Loucy (cell line): ENCODE data around the gene EVX2.

ENCODE experiments used
- H2AFZ ChIP-seq: fragments of 200-600 bp; sonication (generic); 2 replicates; pipeline ENCODE4 v1.6.0; 2016; ENCODE audit warnings: antibody characterized with exemption, mild to moderate bottlenecking, low read length, moderate library complexity
- H3F3A ChIP-seq: fragments of 200-600 bp; 2 replicates; pipeline ENCODE4 v1.6.0; 2016; ENCODE audit warnings: antibody characterized with exemption, low read depth, mild to moderate bottlenecking
- H3K27me3 ChIP-seq: fragments of 200-600 bp; sonication (generic); 2 replicates; pipeline ENCODE4 v1.6.1; 2014; ENCODE audit warnings: low read length, mild to moderate bottlenecking; ENCODE audit not compliant: insufficient read depth, poor library complexity, severe bottlenecking
- H3K36me3 ChIP-seq: fragments of 200-600 bp; sonication (generic); 2 replicates; pipeline ENCODE4 v1.6.1; 2016; ENCODE audit warnings: low read length; ENCODE audit not compliant: insufficient read depth
- H3K4me1 ChIP-seq: fragments of 200-600 bp; sonication (generic); 2 replicates; pipeline ENCODE4 v1.5.1; 2014; ENCODE audit warnings: low read length, mild to moderate bottlenecking; ENCODE audit not compliant: insufficient read depth, poor library complexity, severe bottlenecking
- H3K4me2 ChIP-seq: fragments of 200-600 bp; sonication (generic); 2 replicates; pipeline ENCODE4 v1.6.0; 2014; ENCODE audit warnings: antibody characterized with exemption, low read length, low read depth, mild to moderate bottlenecking; ENCODE audit not compliant: poor library complexity, severe bottlenecking
- H3K4me3 ChIP-seq: fragments of 200-600 bp; sonication (generic); 2 replicates; pipeline ENCODE4 v1.5.1; 2014; ENCODE audit warnings: low read length, mild to moderate bottlenecking, mixed read lengths; ENCODE audit not compliant: poor library complexity, severe bottlenecking
- H3K79me2 ChIP-seq: fragments of 200-600 bp; sonication (generic); 2 replicates; pipeline ENCODE4 v1.6.1; 2014; ENCODE audit warnings: low read length; ENCODE audit not compliant: insufficient read depth
- H3K9ac ChIP-seq: fragments of 200-600 bp; sonication (generic); 2 replicates; pipeline ENCODE4 v1.6.0; 2014; ENCODE audit warnings: mild to moderate bottlenecking, low read depth, low read length, moderate library complexity; ENCODE audit not compliant: poor library complexity, severe bottlenecking
- H3K9me2 ChIP-seq: fragments of 200-600 bp; sonication (generic); replicated peaks from 2 replicates; pipeline ENCODE4 v1.6.1; 2016; ENCODE audit warnings: low read depth, low read length, mixed read lengths
- H3K9me3 ChIP-seq: fragments of 200-600 bp; sonication (generic); 2 replicates; pipeline ENCODE4 v1.6.1; 2014; ENCODE audit warnings: mild to moderate bottlenecking, antibody characterized with exemption, low read length, low read depth; ENCODE audit not compliant: insufficient read depth
- H4K20me1 ChIP-seq: fragments of 200-600 bp; sonication (generic); 2 replicates; pipeline ENCODE4 v1.6.0; 2014; ENCODE audit warnings: antibody characterized with exemption, low read length, mild to moderate bottlenecking; ENCODE audit not compliant: insufficient read depth, poor library complexity, severe bottlenecking
- CTCF ChIP-seq: fragments of 200-600 bp; sonication (generic); conservative IDR thresholded peaks from 2 replicates; pipeline ENCODE4 v1.5.1; 2014; ENCODE audit warnings: mild to moderate bottlenecking, antibody characterized with exemption, low read length
- EZH2phosphoT487 ChIP-seq: fragments of 200-600 bp; IDR thresholded peaks from 2 replicates; pipeline ENCODE4 v1.6.1; 2018; ENCODE audit warnings: antibody characterized with exemption, mild to moderate bottlenecking, moderate library complexity, borderline replicate concordance

The EVX2 gene

GRCh38 chr2:176102309-176102866 lies 18.6 kb upstream of the EVX2 start:
- Histone ChIP-seq H2AFZ (no peak overlapping the region), H3K27me3 (no peaks in the 10 kb centered on the region), H3K36me3 (no peaks in the 10 kb centered on the region), H3K79me2 (no peaks in the 10 kb centered on the region), H3K4me3 (no peak overlapping the region), H4K20me1 (no peaks in the 10 kb centered on the region), H3F3A (no peaks in the 10 kb centered on the region), H3K4me2 (no peak overlapping the region), H3K9me3 (no peaks in the 10 kb centered on the region), H3K4me1 (peaks cover 3% of the 10 kb centered on the region), H3K9ac (no peak overlapping the region), H3K9me2 (no peaks in the 10 kb centered on the region)
- TF ChIP-seq EZH2phosphoT487, result no peak
- no peak for TF ChIP-seq CTCF

DNA sequence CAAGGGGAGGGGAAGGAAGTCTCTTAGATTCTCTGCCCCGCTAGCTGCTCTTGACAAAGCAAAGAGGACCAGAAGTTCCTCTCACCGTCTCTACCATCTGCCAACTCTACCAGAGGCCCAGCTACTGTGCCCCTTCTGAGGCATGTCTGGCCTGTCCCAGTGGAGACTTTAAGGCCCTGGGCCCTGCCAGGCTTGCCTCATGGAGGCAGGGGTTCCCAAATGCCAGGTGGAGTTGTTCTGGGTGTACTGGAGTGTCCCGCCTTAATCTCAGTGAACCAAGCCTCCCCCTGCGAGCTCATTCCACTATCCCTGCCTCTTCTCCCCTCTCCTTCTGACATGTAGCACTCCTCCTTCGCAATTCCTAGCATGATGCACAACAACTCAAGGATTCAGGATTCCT lies 18.1 kb upstream of the EVX2 start:
- H2AFZ ChIP-seq, result no peak overlapping the region
- no peaks in the 10 kb centered on the region for H3K9me3 ChIP-seq
- no peaks in the 10 kb centered on the region for H3K36me3 ChIP-seq
- H3K9ac ChIP-seq, result no peak overlapping the region
- H3K79me2 ChIP-seq, result no peaks in the 10 kb centered on the region
- H3K9me2 ChIP-seq, result no peaks in the 10 kb centered on the region
- H4K20me1 ChIP-seq, result no peaks in the 10 kb centered on the region
- no peak overlapping the region for H3K4me3 ChIP-seq
- no peaks in the 10 kb centered on the region for H3F3A ChIP-seq
- peaks cover 6% of the 10 kb centered on the region for H3K4me1 ChIP-seq
- H3K4me2 ChIP-seq, result no peak overlapping the region
- no peaks in the 10 kb centered on the region for H3K27me3 ChIP-seq
- TF ChIP-seq EZH2phosphoT487 (no peak), CTCF (no peak)

GRCh38 chr2:176101216-176101830 lies 17.6 kb upstream of the EVX2 start:
- Histone ChIP-seq H2AFZ (no peak overlapping the region), H3K4me3 (no peak overlapping the region), H3K4me2 (no peak overlapping the region), H3K79me2 (no peaks in the 10 kb centered on the region), H4K20me1 (no peaks in the 10 kb centered on the region), H3F3A (no peaks in the 10 kb centered on the region), H3K4me1 (peaks cover 11% of the 10 kb centered on the region), H3K9me2 (no peaks in the 10 kb centered on the region), H3K27me3 (no peaks in the 10 kb centered on the region), H3K36me3 (no peaks in the 10 kb centered on the region), H3K9ac (no peak overlapping the region), H3K9me3 (no peaks in the 10 kb centered on the region)
- TF ChIP-seq EZH2phosphoT487, result no peak
- no peak for TF ChIP-seq CTCF
